Transverse colon (tissue), 4 donors: ENCODE data around the gene XYLB. TPM values are rescaled to one million over a fixed set of nuclear protein-coding genes. Genes with fewer than 3 reads are reported as not detected.

Experiments
- DNase-seq: peaks from one replicate; pipeline ENCODE4 v3.0.0-alpha.2; 2019
- H3K27ac ChIP-seq, 4 donors: fragments of 200-600 bp; sonication (generic); 2 replicates each; pipeline ENCODE4 v1.5.1; 2016 to 2018; ENCODE audit warnings: inconsistent platforms in 4 of 4
- H3K27me3 ChIP-seq: fragments of 200-600 bp; sonication (generic); 2 replicates; pipeline ENCODE4 v1.5.1; 2017; ENCODE audit warnings: inconsistent platforms
- H3K36me3 ChIP-seq, 4 donors: fragments of 200-600 bp; sonication (generic); 2 replicates each; pipeline ENCODE4 v1.5.1; 2017 to 2019; ENCODE audit warnings: inconsistent platforms in 4 of 4
- H3K4me1 ChIP-seq, 4 donors: fragments of 200-600 bp; sonication (generic); 2 replicates each; pipeline ENCODE4 v1.5.1; 2017 to 2020; ENCODE audit warnings: inconsistent platforms in 4 of 4
- H3K4me3 ChIP-seq, 4 donors: fragments of 200-600 bp; sonication (generic); 1 replicate in 1 of 4; 2 replicates in 3 of 4; pipeline versions ENCODE4 v1.5.1 to v1.6.1; 2017 to 2019; ENCODE audit warnings: inconsistent platforms in 4 of 4
- H3K9me3 ChIP-seq, 2 donors: fragments of 200-600 bp; sonication (generic); 2 replicates each; pipeline ENCODE4 v1.5.1; 2017 to 2019; ENCODE audit warnings: inconsistent platforms in 2 of 2
- EP300 ChIP-seq: sonication (generic); formaldehyde crosslinking; IDR thresholded peaks from one replicate; pipeline ENCODE4 v1.6.1; 2017; ENCODE audit warnings: antibody characterized with exemption, low read depth
- POLR2A ChIP-seq: fragments of 450-650 bp; IDR thresholded peaks from one replicate; pipeline ENCODE4 v1.6.1; 2016; ENCODE audit warnings: antibody characterized with exemption, mild to moderate bottlenecking, moderate library complexity
- POLR2AphosphoS5 ChIP-seq, 3 donors: sonication (generic); formaldehyde crosslinking; IDR thresholded peaks; one replicate each; pipeline ENCODE4 v1.6.1; 2016; ENCODE audit warnings: antibody characterized with exemption in 3 of 3
- WGBS, 2 donors: methylation state at CpG; one replicate each; pipeline ENCODE4 v1.1.5; 2018; ENCODE audit warnings: low coverage in 1 of 2; 5-methylcytosine and 5-hydroxymethylcytosine counted together
- in situ Hi-C, 4 donors: fragments of 200-750 bp; cut with MboI; loops; one replicate each; pipeline versions ENCODE4 v1.15.0 to v1.15.1; 2017; ENCODE audit warnings: low sequenced_read_pairs in 3 of 4, low pct_ligation_motif_present in 1 of 4, low pct_unique_long_range_greater_than_20kb in 1 of 4
- intact Hi-C: fragments of 100-400 bp; cut with DNase I; formaldehyde crosslinking; loops from one replicate; pipeline ENCODE4 v1.15.1; 2023; ENCODE audit warnings: low total_unique reads
- total RNA-seq, 4 donors: library from RNA; depleted of rRNA; stranded (reverse); fragments of >200 nt; gene quantifications; one replicate each; pipeline ENCODE4 v1.1.0, GENCODE V29; 2016
- TF ChIP-seq, protein P1 (sequence below), 5 experiments: fragments of 200-600 bp in 3 of 5; fragments of 450-650 bp in 2 of 5; sonication (generic) in 3 of 5; IDR thresholded peaks; 1 replicate in 2 of 5; 2 replicates in 3 of 5; pipeline ENCODE4 v1.5.1; 2016 to 2017; ENCODE audit warnings: antibody characterized with exemption in 5 of 5, inconsistent platforms in 3 of 5, mild to moderate bottlenecking in 2 of 5, moderate library complexity in 1 of 5

Gene XYLB
- total RNA-seq, 4 donors from 2014 or later = 13.5 to 18.7 (median 15.1) TPM

GRCh38 chr3:38453075-38453912 lies 106.7 kb downstream of the XYLB start, which contains the start of gene ACVR2B:
ACVR2B (plus strand) TSS chr3:38453890; CDS start chr3:38454323, 433 bp downstream.
- intact Hi-C loops = no loop called here
- peak; percentile 12 for TF ChIP-seq POLR2A
- TF ChIP-seq POLR2AphosphoS5 (IDR thresholded peaks at IDR 0.05) = peak in 2 of 3 donors; percentile 21 to 36
- TF ChIP-seq EP300 = no peak
- TF ChIP-seq, protein P1, sequence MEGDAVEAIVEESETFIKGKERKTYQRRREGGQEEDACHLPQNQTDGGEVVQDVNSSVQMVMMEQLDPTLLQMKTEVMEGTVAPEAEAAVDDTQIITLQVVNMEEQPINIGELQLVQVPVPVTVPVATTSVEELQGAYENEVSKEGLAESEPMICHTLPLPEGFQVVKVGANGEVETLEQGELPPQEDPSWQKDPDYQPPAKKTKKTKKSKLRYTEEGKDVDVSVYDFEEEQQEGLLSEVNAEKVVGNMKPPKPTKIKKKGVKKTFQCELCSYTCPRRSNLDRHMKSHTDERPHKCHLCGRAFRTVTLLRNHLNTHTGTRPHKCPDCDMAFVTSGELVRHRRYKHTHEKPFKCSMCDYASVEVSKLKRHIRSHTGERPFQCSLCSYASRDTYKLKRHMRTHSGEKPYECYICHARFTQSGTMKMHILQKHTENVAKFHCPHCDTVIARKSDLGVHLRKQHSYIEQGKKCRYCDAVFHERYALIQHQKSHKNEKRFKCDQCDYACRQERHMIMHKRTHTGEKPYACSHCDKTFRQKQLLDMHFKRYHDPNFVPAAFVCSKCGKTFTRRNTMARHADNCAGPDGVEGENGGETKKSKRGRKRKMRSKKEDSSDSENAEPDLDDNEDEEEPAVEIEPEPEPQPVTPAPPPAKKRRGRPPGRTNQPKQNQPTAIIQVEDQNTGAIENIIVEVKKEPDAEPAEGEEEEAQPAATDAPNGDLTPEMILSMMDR (IDR thresholded peaks at IDR 0.05) = no peak
- in situ Hi-C loops = loop anchor here in 1 of 4 donors (25.0 kb wide), 1 partner anchor 316 kb away; the partner anchor contains the start of genes ACAA1 and MYD88
- Histone ChIP-seq H3K36me3 (no peaks in the 10 kb centered on the region), H3K9me3 (no peaks in the 10 kb centered on the region), H3K4me3 (peak within 1 kb of the TSS; percentile 57 to 72 (median 65)), H3K27me3 (no peaks in the 10 kb centered on the region), H3K4me1 (peaks cover 7 to 37% (median 24%) of the 10 kb centered on the region in 4 donors), H3K27ac (peak within 1 kb of the TSS; percentile 88 to 94 (median 92))
- 12 to 17% methylated on average over 2 to 22 of the region's 48 CpGs for WGBS, 2 donors
- DNase-seq = peak; percentile 92

DNA sequence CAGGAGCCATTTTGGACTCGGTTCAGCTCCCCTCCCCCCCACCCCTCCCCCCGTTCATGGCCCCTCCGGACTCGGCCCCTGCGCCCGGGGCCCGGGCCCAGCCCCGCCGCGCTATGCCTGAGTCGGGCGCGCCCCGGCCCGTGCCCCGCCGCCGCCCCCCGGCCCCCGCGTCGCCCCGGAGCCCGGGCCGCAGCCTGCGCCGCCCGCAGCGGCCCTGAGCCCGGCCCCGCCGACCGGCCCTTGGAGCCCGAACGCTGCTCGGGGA lies 107.3 kb downstream of the XYLB start:
- no CpG with 5 or more reads among the region's 36 CpGs for WGBS, 2 donors

DNA sequence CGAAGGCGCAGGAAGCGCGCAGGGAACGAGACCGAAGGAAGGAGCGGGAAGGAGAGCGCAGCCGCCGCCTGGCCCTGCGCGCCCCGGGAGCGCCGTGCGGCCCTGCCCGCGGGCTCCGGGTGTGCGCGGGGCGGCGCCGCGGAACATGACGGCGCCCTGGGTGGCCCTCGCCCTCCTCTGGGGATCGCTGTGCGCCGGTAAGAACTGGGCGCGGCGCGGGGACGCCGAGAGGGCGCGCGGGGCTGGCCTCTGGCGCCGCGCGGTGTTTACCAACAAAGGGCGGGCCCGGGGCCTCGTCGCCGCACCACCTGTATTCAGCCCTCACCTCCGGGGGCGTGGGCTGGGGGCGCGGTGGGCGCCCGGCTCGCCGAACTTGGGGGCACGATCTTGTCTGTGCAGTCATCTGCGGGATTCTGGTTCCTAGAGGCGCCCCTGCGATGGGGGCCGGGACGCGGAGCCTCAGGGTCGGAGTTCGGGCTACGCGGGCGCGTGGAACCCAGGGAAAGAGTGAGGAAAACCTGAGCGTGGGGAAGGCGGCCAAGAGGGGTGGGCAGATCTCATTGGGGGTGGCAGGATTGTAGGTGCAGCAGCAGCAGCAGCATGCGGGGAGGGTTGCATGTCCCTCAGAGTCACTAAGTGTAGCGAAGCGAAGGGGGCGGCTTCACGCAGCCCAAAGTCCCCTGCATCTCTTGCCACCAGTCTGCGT lies 107.7 kb downstream of the XYLB start:
- Histone ChIP-seq H3K4me3 (peak overlapping the region; percentile 57 to 72 (median 65)), H3K27ac (peak overlapping the region; percentile 88 to 94 (median 92)), H3K4me1 (peaks cover 11 to 47% (median 32%) of the 10 kb centered on the region in 4 donors), H3K9me3 (no peaks in the 10 kb centered on the region), H3K27me3 (no peaks in the 10 kb centered on the region), H3K36me3 (no peaks in the 10 kb centered on the region)
- in situ Hi-C loops = loop anchor here in 1 of 4 donors (25.0 kb wide), 1 partner anchor 317 kb away; the partner anchor contains the start of genes ACAA1 and MYD88
- WGBS, 2 donors = 2% methylated on average over 76 of the region's 78 CpGs; no CpG with 5 or more reads in 1 of the 2 donors
- intact Hi-C loops = loop anchor here (1.0 kb wide), 1 partner anchor 42 kb away; the partner anchor contains the start of gene EXOG
- TF ChIP-seq EP300 (no peak), POLR2AphosphoS5 (IDR thresholded peaks at IDR 0.05) (peak in 2 of 3 donors; percentile 65 to 68), POLR2A (peak; percentile 65)
- TF ChIP-seq, protein P1 (IDR thresholded peaks at IDR 0.05) = peak in 1 of 5 experiments; percentile 8
- DNase-seq = peak; percentile 76

More for the DNA sequence above, 107.3 kb downstream of the XYLB start:
- Histone ChIP-seq H3K4me1 (peaks cover 8 to 42% (median 27%) of the 10 kb centered on the region in 4 donors), H3K36me3 (no peaks in the 10 kb centered on the region), H3K4me3 (peak overlapping the region; percentile 57 to 72 (median 65)), H3K27ac (peak overlapping the region; percentile 88 to 94 (median 92)), H3K9me3 (no peaks in the 10 kb centered on the region), H3K27me3 (no peaks in the 10 kb centered on the region)
- in situ Hi-C loops = loop anchor here in 1 of 4 donors (25.0 kb wide), 1 partner anchor 317 kb away; the partner anchor contains the start of genes ACAA1 and MYD88
- intact Hi-C loops = loop anchor here (1.0 kb wide), 1 partner anchor 42 kb away; the partner anchor contains the start of gene EXOG
- no peak for DNase-seq
- TF ChIP-seq EP300 (no peak), POLR2AphosphoS5 (IDR thresholded peaks at IDR 0.05) (no peak), POLR2A (no peak)
- TF ChIP-seq, protein P1 (IDR thresholded peaks at IDR 0.05) = no peak
